ENCODE measurements around the gene APBB2.
"Not testable (repeated sequence)": the region's sequence is repeated elsewhere in the genome, so short reads cannot be mapped to it uniquely, and the experiment has no call there.

The APBB2 gene

GRCh38 chr4:41155194-41155830, 59.0 kb downstream of the APBB2 start:
- DNase-seq = no peak

GRCh38 chr4:41154814-41155177, 59.5 kb downstream of the APBB2 start:
- DNase-seq = no peak

DNA sequence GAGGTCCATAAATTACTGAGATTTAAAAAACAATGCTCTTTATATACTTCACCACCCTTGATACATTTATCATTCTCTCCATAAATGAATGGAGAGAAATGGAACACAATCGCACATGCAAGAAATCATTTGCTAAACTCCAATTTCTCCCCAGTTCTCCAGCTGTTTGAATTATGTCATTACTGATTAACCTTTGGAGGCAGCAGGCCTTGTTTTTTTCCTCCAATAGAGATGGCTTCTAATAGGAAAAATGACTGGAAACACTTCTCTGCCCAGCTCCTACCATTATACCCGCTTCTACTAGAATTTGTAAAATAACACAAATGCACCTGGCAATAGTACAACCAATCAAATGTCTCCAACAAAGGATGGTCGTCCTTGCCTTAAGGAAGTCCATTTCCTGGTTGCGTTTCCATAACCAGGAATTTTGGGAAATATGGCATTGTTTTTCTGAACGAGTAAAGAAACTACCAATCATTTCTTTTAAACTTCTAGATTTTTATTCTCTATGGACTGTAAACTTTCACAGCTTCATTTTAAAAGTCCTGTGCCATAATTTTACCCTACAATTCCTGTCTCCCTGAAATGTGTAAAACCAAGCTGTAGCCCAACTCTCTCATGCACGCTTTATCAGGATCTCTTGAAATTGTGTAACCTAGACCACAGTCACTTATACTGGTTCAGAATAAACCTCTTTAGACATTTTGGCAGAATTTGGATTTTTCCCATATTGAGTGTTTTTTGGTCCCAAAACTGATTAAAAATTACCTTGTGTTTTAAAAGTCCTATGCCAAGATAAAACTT, 60.1 kb downstream of the APBB2 start:
- no peak for DNase-seq

- no peak for DNase-seq
These were observed 63.9 kb downstream of the APBB2 start for GRCh38 chr4:41150401-41150800.

- not testable (repeated sequence) for DNase-seq
These were observed 64.8 kb downstream of the APBB2 start for GRCh38 chr4:41149568-41149967.

GRCh38 chr4:41148931-41149330, 65.4 kb downstream of the APBB2 start:
- DNase-seq = no peak

GRCh38 chr4:41148292-41148691, 66.0 kb downstream of the APBB2 start:
- DNase-seq = no peak

DNA sequence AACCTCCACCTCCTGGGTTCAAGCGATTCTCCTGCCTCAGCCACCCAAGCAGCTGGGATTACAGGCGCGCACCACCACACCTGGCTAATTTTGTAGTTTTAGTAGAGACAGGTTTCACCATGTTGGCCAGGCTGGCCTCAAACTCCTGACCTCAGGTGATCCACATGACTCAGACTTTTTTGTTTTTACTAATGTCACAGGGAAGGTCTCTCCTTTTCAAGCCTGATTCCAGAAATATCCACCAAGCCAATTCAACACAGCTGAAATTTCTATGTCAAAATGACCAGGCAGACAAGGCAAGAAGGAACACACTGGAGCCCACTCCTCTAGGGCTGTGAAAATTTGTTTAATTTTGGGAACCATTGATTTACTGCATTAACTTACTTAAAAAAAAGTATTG, 66.8 kb downstream of the APBB2 start:
- not testable (repeated sequence) for DNase-seq

DNA sequence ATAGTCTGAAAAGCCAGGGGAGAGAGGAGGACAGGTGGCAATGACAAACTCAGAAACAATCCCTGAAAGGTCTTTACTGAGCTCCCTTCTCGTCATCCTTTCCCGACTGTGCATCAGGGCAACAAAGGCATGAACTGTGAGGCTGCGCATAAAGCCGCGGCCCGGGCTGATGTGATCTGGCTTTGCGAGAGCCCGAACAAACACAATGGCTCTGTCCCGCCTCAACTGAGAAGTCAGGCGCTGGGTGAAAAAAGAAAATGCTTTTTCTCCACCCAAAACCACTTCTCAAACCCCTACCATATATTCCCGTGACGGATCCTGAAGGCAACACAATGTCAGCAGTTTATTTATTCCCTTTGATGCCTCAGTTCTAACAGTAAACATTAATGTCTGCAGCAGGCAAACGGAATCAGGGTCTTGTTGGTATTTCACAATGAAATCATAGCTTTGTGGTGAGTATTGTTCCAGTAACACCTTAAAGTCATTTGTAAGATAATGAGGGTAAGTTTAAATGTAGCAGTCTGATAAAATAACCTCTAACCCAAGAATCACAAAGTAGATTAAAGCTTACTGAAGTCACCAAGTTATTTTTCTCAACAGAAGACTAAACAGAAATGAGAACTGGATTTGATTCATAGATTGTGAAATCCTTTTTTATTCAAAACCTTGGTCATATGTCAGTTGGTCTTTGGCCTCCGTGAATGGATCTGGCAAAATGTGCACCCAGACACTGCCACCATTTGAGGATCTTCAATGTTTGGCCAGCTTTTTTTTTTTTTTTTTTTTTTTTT, 67.4 kb downstream of the APBB2 start:
- DNase-seq = no peak

DNA sequence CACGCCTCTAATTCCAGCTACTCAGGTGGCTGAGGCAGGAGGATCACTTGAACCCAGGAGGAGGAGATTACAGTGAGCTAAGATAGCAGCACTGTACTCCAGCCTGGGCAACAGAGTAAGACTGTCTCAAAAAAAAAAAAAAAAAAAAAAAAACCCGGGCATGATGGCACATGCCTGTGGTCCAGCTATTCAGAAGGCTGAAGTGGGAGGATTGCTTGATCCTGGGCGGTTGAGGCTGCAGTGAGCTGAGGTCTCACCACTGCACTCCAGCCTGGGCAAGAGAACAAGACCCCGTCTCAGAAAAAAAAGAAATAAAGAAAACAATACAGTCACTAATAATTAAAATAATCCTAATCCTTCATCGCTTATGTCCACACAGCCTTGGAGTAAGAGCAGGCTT, 68.1 kb downstream of the APBB2 start:
- DNase-seq = no peak

- no peak for DNase-seq
These were observed 68.7 kb downstream of the APBB2 start for GRCh38 chr4:41145571-41146078.

DNA sequence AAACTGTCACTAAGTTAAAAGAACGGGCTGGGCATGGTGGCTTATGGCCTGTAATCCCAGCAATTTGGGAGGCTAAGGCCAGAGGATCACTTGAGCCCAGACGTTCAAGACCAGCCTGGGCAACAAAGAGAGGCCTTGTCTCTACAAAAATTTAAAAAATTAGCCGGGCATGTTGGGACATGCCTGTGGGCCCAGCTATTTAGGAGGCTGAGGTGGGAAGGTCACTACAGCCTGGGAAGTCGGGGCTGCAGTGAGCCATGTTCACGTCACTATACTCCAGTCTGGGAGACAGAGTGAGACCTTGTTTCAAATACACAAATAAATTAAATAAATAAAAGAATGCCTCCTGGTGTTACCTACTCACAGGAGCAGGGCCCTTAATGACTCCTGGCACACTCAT, 69.5 kb downstream of the APBB2 start:
- DNase-seq = no peak

- no peak for DNase-seq
These were observed 70.3 kb downstream of the APBB2 start for GRCh38 chr4:41144040-41144379.

DNA sequence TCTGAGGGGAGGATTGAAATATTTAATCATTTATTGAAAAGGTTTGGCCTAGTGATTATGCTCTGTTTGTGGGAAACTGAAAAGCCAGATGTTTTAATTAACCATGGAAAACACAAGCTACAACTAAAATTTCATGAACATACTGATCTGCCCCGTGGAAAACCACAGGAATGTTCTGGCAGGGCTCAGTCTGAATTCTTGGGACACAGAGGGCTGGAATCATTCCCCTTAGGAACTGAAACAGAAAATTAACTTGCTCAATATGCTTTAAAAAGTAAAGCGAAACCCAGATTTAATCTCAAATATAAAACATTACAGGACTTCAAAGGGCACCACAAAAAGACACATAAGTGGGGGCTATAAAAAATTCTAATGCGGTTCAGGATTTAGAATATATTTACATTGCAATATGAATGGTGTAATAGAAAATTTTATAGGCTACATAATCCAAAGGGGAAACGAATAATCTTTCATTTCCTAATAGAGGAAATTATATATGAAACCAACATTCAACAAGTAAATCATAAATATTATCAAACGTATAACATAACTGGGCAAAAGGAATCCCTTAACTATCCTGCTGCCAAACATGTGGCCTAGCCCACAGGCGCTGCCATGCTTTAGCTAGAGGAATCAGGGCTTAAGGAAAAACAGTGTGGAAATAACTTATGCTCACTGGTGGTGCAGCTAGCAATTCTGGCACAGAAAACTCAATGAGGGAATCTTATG, 70.9 kb downstream of the APBB2 start:
- DNase-seq = no peak

DNA sequence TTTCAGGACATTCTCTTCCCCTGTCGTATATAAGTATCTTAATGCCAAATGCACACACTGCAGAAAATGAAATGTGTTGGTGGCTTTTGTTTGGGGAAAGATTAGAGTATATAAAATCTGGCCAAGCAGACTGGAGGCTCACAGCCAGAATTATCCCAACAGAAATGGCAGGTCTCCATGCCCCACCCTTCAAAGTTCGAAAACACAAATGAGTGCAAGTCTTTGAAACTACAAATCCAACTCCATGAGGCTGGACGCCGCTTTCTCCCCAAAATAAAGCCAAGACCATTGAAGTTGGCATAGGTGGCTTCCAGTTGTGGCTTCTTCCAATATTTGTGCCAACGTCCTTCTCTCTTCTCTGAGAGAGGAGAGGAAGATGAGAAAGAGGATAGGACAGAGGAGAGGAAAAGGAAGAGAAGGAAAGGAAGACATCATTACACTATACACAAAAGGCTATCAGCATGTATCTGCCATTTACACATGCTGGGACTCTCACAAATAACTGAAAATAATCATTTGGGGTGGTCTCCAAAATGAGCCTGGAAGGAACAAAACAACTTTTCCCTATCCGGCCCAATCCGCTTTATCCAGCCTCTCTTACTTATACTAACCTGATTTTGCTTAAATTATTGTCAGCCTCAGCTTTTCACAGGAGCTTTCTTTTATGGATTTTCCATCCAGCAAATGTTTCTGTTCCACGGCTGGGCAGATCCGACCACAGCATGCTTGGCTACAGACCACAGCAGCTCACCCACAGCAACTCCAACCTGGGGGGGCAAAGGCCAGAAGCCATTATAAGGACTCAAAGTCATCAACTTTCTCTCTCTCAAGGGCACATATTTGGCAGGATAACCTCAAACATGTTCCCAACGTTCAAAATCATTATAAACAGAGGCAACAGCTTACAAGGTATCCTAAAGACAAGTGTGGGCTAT, 71.7 kb downstream of the APBB2 start:
- DNase-seq = no peak

- no peak for DNase-seq
These were observed 72.4 kb downstream of the APBB2 start for GRCh38 chr4:41141900-41142299.

DNA sequence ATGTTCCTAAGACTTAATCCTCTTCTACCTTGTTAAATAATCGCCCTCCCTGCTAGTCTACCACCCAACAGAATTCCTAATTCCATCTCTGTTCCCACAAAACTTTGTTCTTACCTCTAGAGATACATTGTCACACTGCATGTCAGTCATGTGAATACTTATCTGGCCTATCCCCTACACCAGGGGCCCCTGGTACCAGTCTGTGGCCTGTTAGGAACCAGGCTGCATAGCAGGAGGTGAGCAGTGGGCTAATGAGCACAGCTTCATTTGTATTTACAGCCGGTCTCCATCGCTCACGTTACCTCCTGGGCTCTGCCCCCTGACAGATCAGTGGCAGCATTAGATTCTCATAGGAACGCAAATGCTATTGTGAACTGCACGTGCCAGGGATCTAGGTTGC, 73.9 kb downstream of the APBB2 start:
- no peak for DNase-seq

GRCh38 chr4:41137879-41138278, 76.5 kb downstream of the APBB2 start:
- no peak for DNase-seq

GRCh38 chr4:41136456-41136855, 77.9 kb downstream of the APBB2 start:
- DNase-seq = no peak

GRCh38 chr4:41135801-41136200, 78.5 kb downstream of the APBB2 start:
- no peak for DNase-seq

DNA sequence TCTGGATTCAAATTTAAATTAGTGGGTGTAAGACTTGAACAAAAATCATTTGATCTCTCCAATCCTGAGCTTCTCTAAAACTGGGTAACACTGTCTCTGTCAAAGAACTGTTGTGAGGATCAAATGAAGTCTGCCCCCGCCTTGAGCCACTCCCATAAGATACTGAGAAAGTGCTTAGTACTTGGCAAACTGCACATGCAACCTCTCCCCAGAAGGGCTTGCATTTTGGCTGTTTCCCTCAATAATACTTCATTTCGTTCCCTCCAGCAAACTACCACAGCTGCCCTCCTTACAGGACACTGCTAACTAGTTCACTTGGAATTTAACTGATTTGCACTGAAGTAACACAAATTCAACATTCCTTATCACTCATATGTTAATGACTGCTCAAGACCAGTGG, 79.8 kb downstream of the APBB2 start:
- no peak for DNase-seq

- no peak for DNase-seq
These were observed 80.8 kb downstream of the APBB2 start for GRCh38 chr4:41133454-41134018.

Data from NCI-H748 treated with DMSO at 0.1 percent for 48 hours (cell line).